Posterior vena cava (tissue), 2 donors: Measurements from ENCODE around the gene ZNF414. TPM values are rescaled to one million over a fixed set of nuclear protein-coding genes. Genes with fewer than 3 reads are reported as not detected.

Experiments
- DNase-seq: peaks from one replicate; pipeline ENCODE4 v3.0.0-alpha.2; 2020; ENCODE audit warnings: low spot score
- intact Hi-C, 2 donors: fragments of 100-400 bp; cut with DNase I; formaldehyde crosslinking; loops; one replicate each; pipeline versions ENCODE4 v1.14.1 to v1.14.2; 2022 to 2023
- total RNA-seq, 2 donors: library from RNA; stranded (reverse); fragmentation: NEBNext Ultra II Directional; extraction: Animal tissue kit (Norgen Biotek cat#: 25700); gene quantifications; one replicate each; pipeline ENCODE4 v1.2.1, GENCODE V29; 2021
- donor health status: DM: yes; HTN: yes; CAD: no.
- donor health status: DM: yes; HTN: yes; CAD: no.

Gene ZNF414
- total RNA-seq, 2 donors from 2014 or later = 15.9 to 16.0 TPM

DNA sequence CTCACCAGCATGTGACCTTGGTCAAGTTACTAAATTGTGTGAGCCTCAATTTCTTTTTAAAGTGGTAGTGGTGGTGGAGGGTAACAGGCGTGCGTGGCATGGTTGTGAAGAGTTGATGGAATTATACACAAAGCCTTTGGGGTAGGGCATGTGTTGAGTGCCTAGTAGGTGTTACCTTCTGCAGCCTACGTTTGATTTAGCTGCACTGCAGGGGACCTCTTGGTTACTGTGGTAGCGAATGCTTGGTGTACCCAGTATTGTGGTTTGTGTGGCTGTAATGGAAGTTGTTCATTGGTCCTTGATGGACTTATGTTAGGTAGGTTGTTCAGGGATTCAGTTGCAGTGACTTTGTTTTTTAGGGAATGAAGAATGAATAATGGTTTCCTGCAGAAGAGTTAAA is 36.1 kb downstream of the ZNF414 start:
- intact Hi-C loops = no loop called here
- no peak for DNase-seq

DNA sequence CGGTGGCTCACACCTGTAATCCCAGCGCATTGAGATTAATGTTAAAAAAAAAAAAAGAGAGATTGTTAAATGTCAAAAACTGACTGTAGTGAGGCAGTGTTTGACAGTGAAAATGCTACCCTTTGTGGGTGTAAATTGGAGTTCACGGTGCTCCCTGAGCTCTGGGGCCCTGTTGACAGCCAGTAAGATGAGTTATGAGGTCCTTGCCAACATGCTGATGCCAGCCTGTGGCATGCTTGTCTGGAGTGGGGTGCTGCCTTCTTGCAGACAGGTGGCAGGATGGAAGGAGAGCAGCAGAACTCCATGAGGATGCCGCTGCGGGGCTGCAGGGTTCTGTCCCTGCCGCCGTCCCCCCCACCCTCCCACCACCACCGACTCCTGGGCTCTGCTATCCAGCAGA is 37.4 kb downstream of the ZNF414 start:
- no peak for DNase-seq
- intact Hi-C loops = no loop called here

DNA sequence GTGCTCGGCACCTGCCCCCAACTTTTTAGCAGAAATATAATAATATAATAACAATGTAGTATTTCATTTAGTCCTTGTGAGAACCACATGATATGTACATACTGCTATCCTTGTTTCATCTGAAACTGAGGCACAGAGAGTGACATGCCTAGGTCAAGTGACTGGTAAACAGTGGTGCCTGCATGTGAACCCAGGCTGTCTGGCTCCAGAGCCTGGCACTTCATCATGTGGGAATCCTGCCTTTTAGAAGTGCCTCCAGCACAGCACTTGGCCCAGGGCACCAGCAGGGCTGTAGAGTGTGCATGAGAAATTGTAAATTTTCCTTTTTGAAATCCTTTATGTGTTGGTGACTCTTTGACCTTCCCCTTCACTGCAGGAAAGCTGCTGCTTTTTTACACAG is 39.0 kb downstream of the ZNF414 start:
- DNase-seq = no peak
- intact Hi-C loops = no loop called here

DNA sequence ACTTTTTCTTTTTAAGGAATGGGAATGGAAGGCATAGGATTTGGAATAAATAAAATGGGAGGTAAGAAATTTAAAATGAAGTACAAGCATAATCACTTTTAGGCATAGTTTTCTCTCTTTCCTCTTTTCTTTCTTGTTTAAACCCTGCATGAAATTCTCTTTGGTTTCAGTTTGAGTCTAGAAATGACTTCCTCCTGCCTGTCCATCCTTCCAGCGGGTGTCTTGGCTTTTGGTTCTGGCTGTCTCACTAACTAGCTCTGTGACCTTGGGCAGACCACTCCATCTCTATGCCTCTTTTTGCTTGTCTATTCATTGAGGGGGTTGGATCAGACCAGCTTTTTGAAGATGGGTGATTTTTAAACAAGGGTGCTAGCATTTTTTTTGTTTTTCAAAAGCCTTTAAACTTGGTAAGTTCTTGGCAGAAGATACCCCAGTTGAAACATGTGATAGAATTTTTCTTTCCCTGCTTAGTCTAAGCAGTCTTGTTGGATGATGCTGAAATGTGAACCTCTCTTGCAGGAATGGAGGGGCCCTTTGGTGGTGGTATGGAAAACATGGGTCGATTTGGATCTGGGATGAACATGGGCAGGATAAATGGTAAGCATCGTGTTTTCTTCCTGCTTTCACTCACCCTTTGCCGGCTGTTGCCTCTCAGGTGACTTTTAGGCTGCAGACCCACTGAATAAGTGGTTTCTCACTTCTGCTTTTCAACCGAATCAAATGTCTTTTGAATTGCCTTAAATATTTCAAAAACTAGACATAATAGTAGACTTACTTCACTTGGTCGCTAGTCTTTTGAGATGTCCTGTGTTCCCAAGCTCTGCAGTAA is 40.1 kb downstream of the ZNF414 start:
- intact Hi-C loops = no loop called here
- DNase-seq = no peak

DNA sequence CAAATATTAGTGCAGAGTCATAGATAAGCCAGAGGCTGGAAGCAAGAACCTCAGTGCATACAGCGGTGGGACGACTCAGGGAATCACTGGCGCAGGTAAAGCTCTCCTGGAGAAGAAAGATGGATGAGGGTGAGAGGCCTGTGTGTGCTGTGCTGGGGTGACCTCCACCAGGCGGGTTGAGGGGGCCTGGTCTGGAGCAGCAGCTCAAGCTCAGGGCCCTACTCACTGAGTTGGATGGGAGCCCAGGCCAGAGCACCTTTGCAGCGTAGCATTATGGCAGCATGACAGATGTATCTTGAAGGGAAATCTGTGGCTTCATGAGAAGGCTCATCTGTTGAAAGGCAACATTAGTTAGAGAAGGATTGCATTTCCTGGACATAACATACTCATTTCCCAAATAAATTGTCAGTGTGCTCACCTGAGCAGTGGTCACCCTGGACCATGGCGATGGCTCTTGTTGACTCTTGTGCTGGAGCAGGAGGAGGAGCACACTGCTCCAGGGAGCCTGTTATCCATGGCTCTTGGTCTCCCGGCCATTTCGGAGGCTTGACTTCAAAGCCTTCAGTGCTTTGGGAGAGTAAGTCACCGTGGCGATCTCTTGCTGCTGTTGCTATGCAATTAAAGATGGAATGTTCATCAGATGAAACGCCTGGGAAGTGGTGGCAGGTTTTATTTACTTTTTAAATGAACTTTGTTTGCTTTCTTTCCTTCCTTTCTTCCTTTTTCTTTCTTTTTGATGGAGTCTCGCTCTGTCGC is 44.2 kb downstream of the ZNF414 start:
- DNase-seq = no peak
- intact Hi-C loops = no loop called here

DNA sequence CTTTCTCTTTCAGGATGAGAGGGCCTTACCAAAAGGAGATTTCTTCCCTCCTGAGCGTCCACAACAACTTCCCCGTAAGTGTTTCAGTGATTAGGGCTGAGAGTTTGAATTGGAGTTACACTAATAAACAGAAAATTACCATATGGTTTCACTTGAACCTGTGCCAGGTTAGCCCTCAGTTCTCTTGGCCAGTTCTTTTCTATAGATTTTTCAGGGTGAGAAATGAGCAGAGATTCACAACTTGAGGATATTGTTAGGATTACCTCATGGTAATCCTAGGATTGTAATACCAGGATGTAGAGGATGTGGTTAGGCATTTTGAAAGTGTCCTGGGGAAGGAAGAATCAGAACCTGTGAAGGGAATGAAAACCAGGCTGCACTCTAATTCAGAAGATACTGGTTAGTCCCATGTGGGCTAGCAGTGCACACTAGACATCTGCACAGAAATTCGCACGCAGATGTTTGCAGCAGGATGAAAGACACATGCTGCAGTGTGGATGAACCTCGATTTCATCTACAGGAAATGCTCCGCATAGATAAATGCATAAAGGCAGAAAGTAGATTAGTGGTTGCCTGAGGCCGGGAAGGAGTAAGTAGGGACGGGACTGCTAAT is 45.1 kb downstream of the ZNF414 start:
- DNase-seq = no peak
- intact Hi-C loops = no loop called here

DNA sequence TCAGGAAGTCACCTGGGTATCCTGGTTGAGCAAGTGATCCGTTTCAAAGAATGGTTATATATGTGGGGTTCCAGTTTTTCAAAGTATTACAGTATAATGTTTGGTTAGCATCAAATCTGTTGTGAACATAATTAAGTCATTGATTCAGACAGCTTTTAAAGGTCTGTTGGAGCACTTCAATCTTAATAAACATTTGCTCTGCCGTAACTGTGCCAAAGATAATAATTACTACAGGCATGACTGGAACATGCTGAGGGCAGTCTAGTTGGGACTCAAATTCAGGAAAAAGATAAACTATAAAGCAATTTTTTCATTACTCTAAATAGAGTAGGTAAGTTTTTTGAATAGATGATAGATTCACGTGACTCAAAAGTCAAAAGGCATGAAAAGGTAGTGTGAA is 45.8 kb downstream of the ZNF414 start:
- intact Hi-C loops = no loop called here
- DNase-seq = no peak

DNA sequence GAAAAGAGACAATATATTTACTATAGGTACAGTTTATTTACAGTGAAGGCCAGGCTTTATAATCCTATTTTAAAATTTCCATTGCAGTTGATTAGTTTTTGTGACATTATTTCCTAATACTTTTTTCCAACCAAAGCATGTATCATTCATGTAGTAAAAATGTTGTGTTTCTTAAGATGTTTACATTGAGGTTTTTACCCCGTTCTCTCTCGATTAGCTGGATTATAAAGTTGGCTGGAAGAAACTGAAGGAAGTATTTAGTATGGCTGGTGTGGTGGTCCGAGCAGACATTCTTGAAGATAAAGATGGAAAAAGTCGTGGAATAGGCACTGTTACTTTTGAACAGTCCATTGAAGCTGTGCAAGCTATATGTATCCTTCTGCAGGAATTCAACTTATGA is 47.9 kb downstream of the ZNF414 start:
- intact Hi-C loops = no loop called here
- no peak for DNase-seq

DNA sequence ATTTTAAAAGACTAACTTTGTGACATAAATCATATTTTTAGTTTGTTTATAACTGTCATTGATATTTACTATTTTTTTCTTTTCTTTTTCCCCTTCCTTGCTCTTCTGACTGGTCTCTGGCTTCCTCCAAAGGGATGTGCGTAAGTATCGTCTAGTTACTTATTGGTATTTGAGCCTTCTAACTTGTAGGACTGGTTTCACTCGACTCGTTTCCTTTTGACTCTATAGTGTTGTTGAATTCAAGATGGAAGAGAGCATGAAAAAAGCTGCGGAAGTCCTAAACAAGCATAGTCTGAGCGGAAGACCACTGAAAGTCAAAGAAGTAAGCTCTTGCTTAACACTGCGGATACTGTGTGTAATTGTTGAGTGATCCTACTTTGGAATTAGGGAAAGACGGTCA is 50.6 kb downstream of the ZNF414 start:
- DNase-seq = no peak
- intact Hi-C loops = no loop called here

DNA sequence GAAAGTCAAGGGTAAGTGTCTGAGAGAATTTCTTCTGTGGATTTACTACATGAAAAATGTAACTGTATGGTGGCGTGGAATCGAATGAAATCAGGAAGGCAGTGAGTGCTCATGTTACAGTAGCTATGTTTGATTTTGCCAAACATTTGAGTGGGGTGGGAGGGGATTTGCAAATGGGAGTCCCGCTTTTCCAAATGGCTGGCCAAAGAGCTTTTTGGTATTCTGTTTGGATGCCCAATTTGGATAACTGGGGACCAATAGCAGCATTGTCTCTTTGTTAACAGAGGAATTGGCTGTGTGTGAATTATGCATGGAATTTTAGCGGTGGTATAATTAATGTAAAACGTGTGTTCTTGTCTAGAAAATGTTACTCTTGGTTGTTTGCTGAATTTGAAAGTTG is 51.4 kb downstream of the ZNF414 start:
- intact Hi-C loops = no loop called here
- no peak for DNase-seq

DNA sequence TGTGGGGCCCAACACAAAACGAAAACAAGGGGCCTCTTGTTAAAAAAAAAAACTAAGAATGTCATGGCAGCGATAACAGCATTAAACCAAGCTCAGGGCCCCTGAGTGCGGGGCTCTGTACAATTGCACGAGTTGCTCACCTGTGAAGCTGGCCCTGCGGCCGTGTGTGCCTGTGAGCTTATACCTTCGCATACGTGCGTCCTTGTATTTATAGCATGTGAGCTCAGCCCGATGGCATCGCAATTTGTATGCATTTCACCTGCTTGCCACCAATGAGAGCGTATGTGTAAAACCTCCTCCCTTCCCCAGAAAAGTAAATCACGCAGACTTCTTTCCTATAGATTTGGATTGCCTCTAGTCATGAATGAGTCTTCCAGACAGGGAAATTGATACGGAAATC is 52.1 kb downstream of the ZNF414 start:
- intact Hi-C loops = no loop called here
- DNase-seq = no peak

DNA sequence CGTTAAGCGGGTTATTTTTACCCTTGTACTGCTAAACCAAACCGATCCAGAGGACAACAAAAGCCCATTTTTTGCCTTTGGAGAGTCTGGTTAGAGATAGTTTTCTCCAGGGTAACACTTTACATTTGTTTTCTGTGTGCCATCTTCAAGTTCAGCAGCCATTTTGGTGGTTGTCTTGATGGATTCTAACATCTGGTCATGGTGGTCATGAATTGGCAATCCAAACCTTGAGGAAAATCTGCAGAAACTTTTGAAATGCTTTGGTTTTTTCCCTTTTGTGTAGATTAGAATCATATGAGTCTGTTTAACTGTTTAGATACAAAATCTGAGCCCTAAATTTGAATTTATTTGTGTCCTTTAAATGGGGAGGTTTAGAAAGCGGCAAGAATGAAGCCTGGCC is 52.6 kb downstream of the ZNF414 start:
- no peak for DNase-seq
- intact Hi-C loops = no loop called here

DNA sequence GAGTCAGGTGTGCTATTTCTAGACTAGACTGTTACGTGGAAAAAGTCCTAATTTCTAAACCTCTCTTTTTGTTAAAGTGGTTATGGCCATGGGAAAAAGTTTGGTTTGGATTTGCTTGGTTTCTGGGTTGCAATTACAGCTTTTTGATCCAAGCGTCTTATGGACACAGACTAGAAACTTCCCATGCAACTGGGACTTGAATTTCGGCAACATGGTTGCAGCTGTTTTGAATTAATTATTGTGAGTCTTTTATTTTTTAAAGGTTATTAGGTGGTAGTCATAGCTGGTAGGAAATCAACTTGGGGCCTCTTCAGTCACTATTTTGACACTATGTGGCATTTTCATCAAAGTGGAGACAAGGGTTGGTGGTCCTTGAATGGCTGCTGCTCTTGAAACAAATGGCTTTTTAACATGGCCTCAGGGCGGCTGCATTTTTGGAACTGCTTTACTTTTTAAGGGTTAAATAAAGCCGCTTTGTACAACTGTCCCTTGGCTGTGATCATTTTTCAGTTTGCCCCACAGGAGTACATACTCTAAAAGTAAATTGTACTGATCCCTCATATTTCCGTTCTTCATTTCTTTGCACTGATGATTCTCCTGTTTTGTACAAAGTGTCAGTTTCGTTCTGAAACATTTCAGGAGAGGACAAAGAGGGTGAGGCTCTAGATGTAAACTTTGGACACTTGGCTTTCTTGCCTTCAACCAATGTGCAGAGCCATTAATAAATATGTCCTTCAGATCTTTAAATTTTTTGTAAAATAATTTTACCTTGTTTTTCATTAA is 53.3 kb downstream of the ZNF414 start:
- DNase-seq = no peak
- intact Hi-C loops = no loop called here

Other genes with a start within 250 kb of the ZNF414 start
- 10 to 100 TPM; 29.2 to 31.6 TPM for gene CD320, start 205.8 kb downstream of the ZNF414 start, total RNA-seq
- 10 to 100 TPM; 29.8 to 31.2 TPM for gene NDUFA7, start 192.8 kb downstream of the ZNF414 start, total RNA-seq
- gene RPS28, start 192.7 kb downstream of the ZNF414 start, total RNA-seq = 100 to 1,000 TPM; 798 to 911 TPM
- 10 to 100 TPM; 11.0 to 22.5 TPM for gene KANK3, start 170.9 kb downstream of the ZNF414 start, total RNA-seq
- 10 to 100 TPM; 10.4 to 95.3 TPM for gene ANGPTL4, start 150.0 kb downstream of the ZNF414 start, total RNA-seq
- gene RAB11B, start 123.8 kb downstream of the ZNF414 start, total RNA-seq = 10 to 100 TPM; 83.1 to 86.9 TPM
- 10 to 100 TPM; 50.3 to 57.6 TPM for gene MARCHF2, start 100.9 kb downstream of the ZNF414 start, total RNA-seq
- 100 to 1,000 TPM; 118 to 119 TPM for gene HNRNPM, start 69.2 kb downstream of the ZNF414 start, total RNA-seq
- 1 to 10 TPM; 1.5 to 2.6 TPM for gene PRAM1, start 11.5 kb downstream of the ZNF414 start, total RNA-seq
- 10 to 100 TPM; 19.1 to 37.3 TPM for gene MYO1F, start 63.3 kb upstream of the ZNF414 start, total RNA-seq
- 10 to 100 TPM; 27.2 to 43.3 TPM for gene ADAMTS10, start 96.5 kb upstream of the ZNF414 start, total RNA-seq
- gene NFILZ, start 116.5 kb upstream of the ZNF414 start, total RNA-seq = not detected
- not detected for gene ACTL9, start 184.6 kb upstream of the ZNF414 start, total RNA-seq
- gene OR2Z1, start 207.5 kb upstream of the ZNF414 start, total RNA-seq = not detected